Measurements from ENCODE around the gene TSC22D4. TPM values are rescaled to one million over a fixed set of nuclear protein-coding genes. Genes with fewer than 3 reads are reported as not detected.

The TSC22D4 gene
- total RNA-seq, 4 donors from 2014 or later, result 26.2 to 51.4 (median 33.1) TPM

GRCh38 chr7:100486753-100487446, 7.9 kb upstream of the TSC22D4 start:
- Histone ChIP-seq H3K4me3 (no peak overlapping the region), H3K27ac (replicated peaks in 1 of 4) (no peak overlapping the region), H3K27me3 (peaks cover 0 to 8% (median 0%) of the 10 kb centered on the region in 4 donors), H3K9me3 (no peaks in the 10 kb centered on the region), H3K4me1 (peaks cover 11 to 45% (median 37%) of the 10 kb centered on the region in 4 donors), H3K36me3 (peaks cover 0 to 9% (median 3%) of the 10 kb centered on the region in 4 donors)
- TF ChIP-seq POLR2AphosphoS5 (IDR thresholded peaks at IDR 0.05) (no peak), POLR2A (IDR thresholded peaks at IDR 0.05; ENCODE audit: low read depth) (no peak), CTCF (IDR thresholded peaks at IDR 0.05) (no peak), EP300 (IDR thresholded peaks at IDR 0.05) (no peak)
- intact Hi-C loops (cut with DNase I), result no loop called here
- no peak for DNase-seq (ENCODE audit: extremely low spot score)
- WGBS, result 88% methylated on average over 30 of the region's 30 CpGs

- no peak overlapping the region for H3K27ac ChIP-seq (replicated peaks in 1 of 4)
- H3K36me3 ChIP-seq, result peaks cover 0 to 9% (median 3%) of the 10 kb centered on the region in 4 donors
- H3K9me3 ChIP-seq, result no peaks in the 10 kb centered on the region
- no peak for DNase-seq (ENCODE audit: extremely low spot score)
- no peak overlapping the region for H3K4me3 ChIP-seq
- intact Hi-C loops (cut with DNase I), result no loop called here
- TF ChIP-seq EP300 (IDR thresholded peaks at IDR 0.05), result no peak
- TF ChIP-seq POLR2AphosphoS5 (IDR thresholded peaks at IDR 0.05), result no peak
- TF ChIP-seq POLR2A (IDR thresholded peaks at IDR 0.05; ENCODE audit: low read depth), result no peak
- TF ChIP-seq CTCF (IDR thresholded peaks at IDR 0.05), result no peak
- 95% methylated on average over 5 of the region's 5 CpGs for WGBS
- peaks cover 11 to 45% (median 37%) of the 10 kb centered on the region in 4 donors for H3K4me1 ChIP-seq
- peaks cover 0 to 8% (median 0%) of the 10 kb centered on the region in 4 donors for H3K27me3 ChIP-seq
Measured at GRCh38 chr7:100486111-100486636, 7.2 kb upstream of the TSC22D4 start.

DNA sequence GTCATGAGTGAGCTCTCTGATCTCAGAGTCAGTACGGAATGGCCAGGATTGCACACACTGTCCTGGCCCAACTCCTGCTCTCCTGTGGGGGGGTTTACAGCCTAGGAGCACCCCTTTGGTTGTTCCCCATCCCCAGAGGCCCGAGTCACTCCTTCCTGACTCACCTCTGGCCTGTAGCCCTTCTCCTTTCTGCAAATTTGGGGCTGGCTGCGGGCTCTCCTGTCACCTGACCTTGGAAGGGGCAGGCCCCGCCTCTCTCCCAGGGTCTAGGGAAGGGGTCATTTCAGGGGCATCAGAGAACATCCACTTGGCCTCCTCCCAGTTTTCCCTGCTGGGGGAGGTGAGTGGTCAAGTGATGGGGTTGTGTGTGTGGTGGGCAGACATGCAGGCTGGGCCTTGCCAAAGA, 6.5 kb upstream of the TSC22D4 start:
- Histone ChIP-seq H3K27ac (replicated peaks in 1 of 4) (peak overlapping the region in 1 of 4 donors; percentile 22), H3K9me3 (no peaks in the 10 kb centered on the region), H3K4me1 (peaks cover 11 to 45% (median 37%) of the 10 kb centered on the region in 4 donors), H3K4me3 (no peak overlapping the region), H3K27me3 (peaks cover 0 to 8% (median 0%) of the 10 kb centered on the region in 4 donors), H3K36me3 (peaks cover 0 to 9% (median 3%) of the 10 kb centered on the region in 4 donors)
- TF ChIP-seq EP300 (IDR thresholded peaks at IDR 0.05), result no peak
- no peak for TF ChIP-seq POLR2A (IDR thresholded peaks at IDR 0.05; ENCODE audit: low read depth)
- TF ChIP-seq CTCF (IDR thresholded peaks at IDR 0.05), result no peak
- no peak for TF ChIP-seq POLR2AphosphoS5 (IDR thresholded peaks at IDR 0.05)
- no peak for DNase-seq (ENCODE audit: extremely low spot score)
- intact Hi-C loops (cut with DNase I), result no loop called here
- 94% methylated on average over 4 of the region's 4 CpGs for WGBS

GRCh38 chr7:100484673-100485045, 5.6 kb upstream of the TSC22D4 start:
- H3K27me3 ChIP-seq, result peaks cover 0 to 8% (median 0%) of the 10 kb centered on the region in 4 donors
- H3K36me3 ChIP-seq, result peaks cover 0 to 9% (median 3%) of the 10 kb centered on the region in 4 donors
- TF ChIP-seq POLR2A (IDR thresholded peaks at IDR 0.05; ENCODE audit: low read depth), result no peak
- TF ChIP-seq CTCF (IDR thresholded peaks at IDR 0.05), result no peak
- no peak for TF ChIP-seq EP300 (IDR thresholded peaks at IDR 0.05)
- TF ChIP-seq POLR2AphosphoS5 (IDR thresholded peaks at IDR 0.05), result no peak
- DNase-seq (ENCODE audit: extremely low spot score), result no peak
- 77% methylated on average over 6 of the region's 6 CpGs for WGBS
- peak overlapping the region in 2 of 4 donors; percentile 72 to 88 for H3K4me3 ChIP-seq
- intact Hi-C loops (cut with DNase I), result no loop called here
- H3K4me1 ChIP-seq, result peaks cover 15 to 49% (median 38%) of the 10 kb centered on the region in 4 donors
- peak overlapping the region in 3 of 4 donors; percentile 70 to 72 (median 71) for H3K27ac ChIP-seq (replicated peaks in 1 of 4)
- no peaks in the 10 kb centered on the region for H3K9me3 ChIP-seq
